Peyer's patch (tissue), 4 donors: ENCODE results near the gene SMIM3. TPM values are rescaled to one million over a fixed set of nuclear protein-coding genes. Genes with fewer than 3 reads are reported as not detected.

ENCODE experiments used
- DNase-seq, 3 donors: peaks; one replicate each; pipeline ENCODE4 v3.0.0-alpha.2; 2017 to 2019
- H3K27ac ChIP-seq, 4 donors: fragments of 200-600 bp; sonication (generic); one replicate each; pipeline ENCODE4 v1.5.1; 2016 to 2019
- H3K27me3 ChIP-seq, 2 donors: fragments of 200-600 bp; sonication (generic); one replicate each; pipeline ENCODE4 v1.5.1; 2019
- H3K36me3 ChIP-seq, 3 donors: fragments of 200-600 bp; sonication (generic); one replicate each; pipeline ENCODE4 v1.5.1; 2016 to 2019
- H3K4me1 ChIP-seq, 4 donors: fragments of 200-600 bp; sonication (generic); one replicate each; pipeline ENCODE4 v1.5.1; 2016 to 2019
- H3K4me3 ChIP-seq, 4 donors: fragments of 200-600 bp; sonication (generic); 1 replicate in 3 of 4; 2 replicates in 1 of 4; pipeline ENCODE4 v1.5.1; 2016 to 2019; ENCODE audit warnings: mild to moderate bottlenecking in 1 of 4
- H3K9me3 ChIP-seq, 4 donors: fragments of 200-600 bp; sonication (generic); one replicate each; pipeline ENCODE4 v1.5.1; 2016 to 2019; ENCODE audit warnings: mild to moderate bottlenecking in 1 of 4
- POLR2A ChIP-seq, 2 donors: fragments of 450-650 bp; IDR thresholded peaks; one replicate each; pipeline ENCODE4 v1.5.1; 2017; ENCODE audit warnings: antibody characterized with exemption in 2 of 2, mild to moderate bottlenecking in 2 of 2, moderate library complexity in 2 of 2
- total RNA-seq, 4 donors: library from RNA; depleted of rRNA; stranded (reverse); fragments of >200 nt; gene quantifications; one replicate each; pipeline ENCODE4 v1.1.0, GENCODE V29; 2016
- TF ChIP-seq, protein P1 (sequence below), 6 experiments: fragments of 450-650 bp in 4 of 6; fragments of 200-600 bp in 2 of 6; sonication (generic) in 1 of 6; IDR thresholded peaks; one replicate each; pipeline ENCODE4 v1.5.1; 2017 to 2019; ENCODE audit warnings: antibody characterized with exemption in 6 of 6, mild to moderate bottlenecking in 3 of 6, moderate library complexity in 1 of 6

Gene SMIM3
- total RNA-seq, 4 donors from 2014 or later: 12.7 to 82.5 (median 23.6) TPM

DNA sequence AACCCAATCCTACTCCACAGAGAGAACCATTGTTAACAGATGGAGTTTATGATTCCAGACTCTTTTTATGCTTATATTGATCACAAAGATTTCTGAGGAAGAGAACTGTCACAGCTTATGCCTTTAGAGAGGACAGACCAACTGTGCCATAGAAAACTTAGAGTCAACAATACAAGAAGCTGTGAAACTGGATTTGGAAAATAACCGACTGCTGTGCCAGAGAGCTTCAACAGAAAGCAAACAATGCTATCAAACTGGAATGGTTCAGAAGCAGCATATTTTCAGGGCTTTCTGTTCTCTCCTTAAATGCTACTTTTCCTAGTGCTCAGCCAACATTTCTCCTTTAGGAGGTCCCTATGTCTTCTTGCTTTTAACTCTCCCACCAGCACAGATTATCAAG, 24.7 kb upstream of the SMIM3 start:
- Histone ChIP-seq H3K27ac (no peak overlapping the region), H3K36me3 (peaks cover 0 to 71% (median 0%) of the 10 kb centered on the region in 3 donors), H3K4me3 (no peak overlapping the region), H3K9me3 (no peaks in the 10 kb centered on the region), H3K27me3 (no peaks in the 10 kb centered on the region), H3K4me1 (peaks cover 0 to 17% (median 3%) of the 10 kb centered on the region in 4 donors)
- no peak for TF ChIP-seq POLR2A (IDR thresholded peaks at IDR 0.05)
- TF ChIP-seq, protein P1, sequence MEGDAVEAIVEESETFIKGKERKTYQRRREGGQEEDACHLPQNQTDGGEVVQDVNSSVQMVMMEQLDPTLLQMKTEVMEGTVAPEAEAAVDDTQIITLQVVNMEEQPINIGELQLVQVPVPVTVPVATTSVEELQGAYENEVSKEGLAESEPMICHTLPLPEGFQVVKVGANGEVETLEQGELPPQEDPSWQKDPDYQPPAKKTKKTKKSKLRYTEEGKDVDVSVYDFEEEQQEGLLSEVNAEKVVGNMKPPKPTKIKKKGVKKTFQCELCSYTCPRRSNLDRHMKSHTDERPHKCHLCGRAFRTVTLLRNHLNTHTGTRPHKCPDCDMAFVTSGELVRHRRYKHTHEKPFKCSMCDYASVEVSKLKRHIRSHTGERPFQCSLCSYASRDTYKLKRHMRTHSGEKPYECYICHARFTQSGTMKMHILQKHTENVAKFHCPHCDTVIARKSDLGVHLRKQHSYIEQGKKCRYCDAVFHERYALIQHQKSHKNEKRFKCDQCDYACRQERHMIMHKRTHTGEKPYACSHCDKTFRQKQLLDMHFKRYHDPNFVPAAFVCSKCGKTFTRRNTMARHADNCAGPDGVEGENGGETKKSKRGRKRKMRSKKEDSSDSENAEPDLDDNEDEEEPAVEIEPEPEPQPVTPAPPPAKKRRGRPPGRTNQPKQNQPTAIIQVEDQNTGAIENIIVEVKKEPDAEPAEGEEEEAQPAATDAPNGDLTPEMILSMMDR (IDR thresholded peaks at IDR 0.05): no peak
- DNase-seq: no peak

DNA sequence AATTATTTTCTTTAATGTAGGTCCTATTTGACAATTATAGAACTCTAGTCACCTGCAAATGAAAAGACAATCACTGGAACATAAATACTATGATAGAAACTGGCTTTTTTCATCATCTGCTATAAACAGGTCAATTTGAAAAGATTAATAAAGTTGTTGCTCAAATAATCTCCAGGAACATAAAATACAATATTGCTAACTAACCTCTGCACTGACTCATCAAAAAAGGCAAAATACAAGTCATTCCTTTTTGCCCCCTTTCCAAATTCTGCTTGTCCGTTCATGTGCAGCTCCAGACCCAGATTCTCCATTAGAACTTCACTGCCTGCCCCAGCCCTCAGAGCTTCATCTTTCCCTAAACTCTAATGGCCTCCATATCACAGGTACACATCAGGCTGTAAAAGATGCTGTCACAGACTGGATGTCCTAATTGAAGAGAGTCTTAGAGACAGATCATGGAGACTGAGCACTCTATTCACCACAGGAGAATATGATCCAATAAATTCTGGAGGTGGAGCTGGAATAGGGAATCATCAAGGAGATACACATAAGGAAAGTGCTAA, 21.4 kb upstream of the SMIM3 start:
- H3K9me3 ChIP-seq: no peaks in the 10 kb centered on the region
- no peak for TF ChIP-seq POLR2A (IDR thresholded peaks at IDR 0.05)
- TF ChIP-seq, protein P1 (IDR thresholded peaks at IDR 0.05): no peak
- H3K27me3 ChIP-seq: no peaks in the 10 kb centered on the region
- no peak for DNase-seq
- H3K36me3 ChIP-seq: peaks cover 0 to 41% (median 0%) of the 10 kb centered on the region in 3 donors
- no peak overlapping the region for H3K27ac ChIP-seq
- H3K4me3 ChIP-seq: peak overlapping the region in 1 of 4 donors; percentile 77
- H3K4me1 ChIP-seq: peaks cover 0 to 17% (median 3%) of the 10 kb centered on the region in 4 donors

DNA sequence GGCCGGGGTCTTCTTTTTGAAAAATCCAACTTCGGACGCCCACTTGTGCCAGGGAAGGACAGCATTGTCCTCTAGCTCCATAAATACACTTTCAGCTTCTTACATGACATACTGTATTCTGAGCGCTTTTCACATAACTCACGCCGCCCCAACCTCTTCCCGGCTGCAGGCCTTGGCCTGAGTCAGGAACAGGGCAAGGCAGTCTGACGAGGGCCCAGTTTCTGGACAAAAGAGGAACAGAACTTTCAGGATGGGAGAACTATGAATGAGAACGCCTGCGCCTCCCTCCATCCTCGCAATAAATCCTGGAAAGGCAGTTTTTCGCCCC, 20.4 kb upstream of the SMIM3 start:
- Histone ChIP-seq H3K9me3 (no peaks in the 10 kb centered on the region), H3K4me1 (peaks cover 0 to 17% (median 3%) of the 10 kb centered on the region in 4 donors), H3K27me3 (no peaks in the 10 kb centered on the region), H3K27ac (peak overlapping the region; percentile 87 to 98 (median 96)), H3K4me3 (peak overlapping the region; percentile 53 to 77 (median 72)), H3K36me3 (peaks cover 0 to 31% (median 0%) of the 10 kb centered on the region in 3 donors)
- no peak for TF ChIP-seq POLR2A (IDR thresholded peaks at IDR 0.05)
- TF ChIP-seq, protein P1 (IDR thresholded peaks at IDR 0.05): no peak
- no peak for DNase-seq

DNA sequence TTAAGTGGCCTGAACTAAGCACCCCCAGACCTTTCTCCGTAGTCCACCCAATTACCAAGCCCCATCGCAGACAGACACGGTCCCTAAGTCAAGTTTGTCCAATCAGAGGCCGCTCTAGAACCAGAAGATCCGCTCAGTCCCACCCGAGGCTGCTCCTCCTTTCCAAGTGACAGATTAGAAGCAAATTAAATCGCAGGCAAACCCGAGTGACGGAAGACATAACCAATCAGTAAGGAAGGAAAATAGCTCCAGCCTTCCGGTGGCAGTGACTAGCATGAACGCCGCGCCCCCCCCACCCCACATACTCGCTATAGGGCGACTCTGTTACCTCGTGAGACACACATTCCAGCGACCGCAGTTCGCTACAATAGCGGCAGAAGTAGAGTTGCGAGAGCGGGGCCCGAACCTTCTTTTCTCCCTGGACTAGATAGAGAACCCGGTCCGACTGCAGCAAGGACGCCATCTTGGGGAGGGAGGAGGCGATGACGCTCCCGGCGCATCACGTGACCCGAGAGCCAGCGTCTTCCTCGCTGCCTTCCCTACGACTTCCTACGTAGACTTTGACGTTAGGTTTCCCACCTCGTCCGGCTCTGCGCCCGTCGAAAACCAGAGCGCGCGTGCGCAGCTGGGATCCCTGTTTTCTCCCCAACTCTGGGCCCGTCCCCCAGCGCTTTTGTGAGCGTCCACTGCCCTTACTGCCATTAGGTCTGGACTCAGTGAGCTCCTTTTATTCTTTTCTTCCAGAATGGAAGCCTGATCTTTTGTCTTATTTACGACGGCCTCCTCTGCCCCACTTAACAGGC, 19.8 kb upstream of the SMIM3 start, which contains the start of gene DCTN4:
TSS of gene DCTN4 (minus strand) at position 487 of the 803 bp plus-strand sequence. CDS start at position 463, 24 bp downstream.
- Histone ChIP-seq H3K36me3 (peaks cover 0 to 26% (median 0%) of the 10 kb centered on the region in 3 donors), H3K9me3 (no peaks in the 10 kb centered on the region), H3K4me3 (peak within 1 kb of the TSS; percentile 53 to 77 (median 72)), H3K4me1 (peaks cover 0 to 17% (median 3%) of the 10 kb centered on the region in 4 donors), H3K27ac (peak within 1 kb of the TSS; percentile 87 to 98 (median 96)), H3K27me3 (no peaks in the 10 kb centered on the region)
- TF ChIP-seq POLR2A (IDR thresholded peaks at IDR 0.05): peak; percentile 27 to 41
- TF ChIP-seq, protein P1 (IDR thresholded peaks at IDR 0.05): peak in 1 of 6 experiments; percentile 6
- DNase-seq: peak; percentile 94 to 98 (median 97)

DNA sequence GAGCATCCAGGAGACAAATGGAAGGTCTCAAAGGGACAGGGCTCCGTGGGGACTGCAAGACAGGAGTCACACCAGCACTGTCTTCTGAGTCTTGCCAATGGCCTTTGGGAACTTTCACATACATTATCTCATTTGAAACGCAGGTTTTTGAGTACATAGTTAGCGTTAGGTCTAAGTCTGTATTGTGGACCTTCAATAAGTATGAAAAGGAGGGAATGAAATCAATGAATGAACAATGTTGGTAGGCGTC, 19.3 kb upstream of the SMIM3 start:
- Histone ChIP-seq H3K9me3 (no peaks in the 10 kb centered on the region), H3K36me3 (peaks cover 0 to 21% (median 0%) of the 10 kb centered on the region in 3 donors), H3K27ac (peak overlapping the region; percentile 87 to 98 (median 96)), H3K27me3 (no peaks in the 10 kb centered on the region), H3K4me1 (peaks cover 0 to 17% (median 3%) of the 10 kb centered on the region in 4 donors), H3K4me3 (peak overlapping the region; percentile 53 to 77 (median 72))
- TF ChIP-seq POLR2A (IDR thresholded peaks at IDR 0.05): no peak
- TF ChIP-seq, protein P1 (IDR thresholded peaks at IDR 0.05): no peak
- DNase-seq: no peak
